ENCODE measurements around the gene NOM1.

- TF ChIP-seq, protein P1, sequence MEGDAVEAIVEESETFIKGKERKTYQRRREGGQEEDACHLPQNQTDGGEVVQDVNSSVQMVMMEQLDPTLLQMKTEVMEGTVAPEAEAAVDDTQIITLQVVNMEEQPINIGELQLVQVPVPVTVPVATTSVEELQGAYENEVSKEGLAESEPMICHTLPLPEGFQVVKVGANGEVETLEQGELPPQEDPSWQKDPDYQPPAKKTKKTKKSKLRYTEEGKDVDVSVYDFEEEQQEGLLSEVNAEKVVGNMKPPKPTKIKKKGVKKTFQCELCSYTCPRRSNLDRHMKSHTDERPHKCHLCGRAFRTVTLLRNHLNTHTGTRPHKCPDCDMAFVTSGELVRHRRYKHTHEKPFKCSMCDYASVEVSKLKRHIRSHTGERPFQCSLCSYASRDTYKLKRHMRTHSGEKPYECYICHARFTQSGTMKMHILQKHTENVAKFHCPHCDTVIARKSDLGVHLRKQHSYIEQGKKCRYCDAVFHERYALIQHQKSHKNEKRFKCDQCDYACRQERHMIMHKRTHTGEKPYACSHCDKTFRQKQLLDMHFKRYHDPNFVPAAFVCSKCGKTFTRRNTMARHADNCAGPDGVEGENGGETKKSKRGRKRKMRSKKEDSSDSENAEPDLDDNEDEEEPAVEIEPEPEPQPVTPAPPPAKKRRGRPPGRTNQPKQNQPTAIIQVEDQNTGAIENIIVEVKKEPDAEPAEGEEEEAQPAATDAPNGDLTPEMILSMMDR (IDR thresholded peaks at IDR 0.05; ENCODE audit: poor library complexity), result no peak
- no peak for TF ChIP-seq EZH2 (IDR thresholded peaks at IDR 0.05; ENCODE audit: borderline replicate concordance)
- TF ChIP-seq EZH2phosphoT487 (IDR thresholded peaks at IDR 0.05; ENCODE audit: low read depth, severe bottlenecking, unreplicated experiment), result no peak
Observed at GRCh38 chr7:156932006-156932405, 17.5 kb upstream of the NOM1 start.

Data from hepatocyte (in vitro differentiated cells).